Stomach smooth muscle (tissue), 2 donors: ENCODE measurements around the gene ALOX15B.

ENCODE experiments used
- H3K27ac ChIP-seq: one replicate; pipeline ENCODE4 v1.7.0; 2013; ENCODE audit warnings: mild to moderate bottlenecking, low read length, inconsistent platforms
- H3K27me3 ChIP-seq, 2 donors: one replicate each; pipeline ENCODE4 v1.7.0; 2013; ENCODE audit warnings: low read length in 2 of 2; ENCODE audit not compliant: insufficient read depth in 2 of 2, control insufficient read depth in 1 of 2
- H3K36me3 ChIP-seq, 2 donors: one replicate each; pipeline ENCODE4 v1.7.0; 2013; ENCODE audit warnings: low read length in 2 of 2; ENCODE audit not compliant: control insufficient read depth in 2 of 2, insufficient read depth in 2 of 2
- H3K4me1 ChIP-seq: one replicate; pipeline ENCODE4 v1.7.0; 2013; ENCODE audit warnings: low read length; ENCODE audit not compliant: control insufficient read depth, insufficient read depth
- H3K4me3 ChIP-seq, 2 donors: one replicate each; pipeline ENCODE4 v1.7.0; 2013; ENCODE audit warnings: low read length in 2 of 2
- H3K9ac ChIP-seq, 2 donors: one replicate each; pipeline ENCODE4 v1.7.0; 2013; ENCODE audit warnings: low read length in 2 of 2, mild to moderate bottlenecking in 1 of 2
- H3K9me3 ChIP-seq, 2 donors: one replicate each; pipeline ENCODE4 v1.7.0; 2013; ENCODE audit warnings: low read length in 2 of 2; ENCODE audit not compliant: control insufficient read depth in 2 of 2
- donor health status: healthy.
- donor health status: Pancreatic carcinoma.

ALOX15B gene

DNA sequence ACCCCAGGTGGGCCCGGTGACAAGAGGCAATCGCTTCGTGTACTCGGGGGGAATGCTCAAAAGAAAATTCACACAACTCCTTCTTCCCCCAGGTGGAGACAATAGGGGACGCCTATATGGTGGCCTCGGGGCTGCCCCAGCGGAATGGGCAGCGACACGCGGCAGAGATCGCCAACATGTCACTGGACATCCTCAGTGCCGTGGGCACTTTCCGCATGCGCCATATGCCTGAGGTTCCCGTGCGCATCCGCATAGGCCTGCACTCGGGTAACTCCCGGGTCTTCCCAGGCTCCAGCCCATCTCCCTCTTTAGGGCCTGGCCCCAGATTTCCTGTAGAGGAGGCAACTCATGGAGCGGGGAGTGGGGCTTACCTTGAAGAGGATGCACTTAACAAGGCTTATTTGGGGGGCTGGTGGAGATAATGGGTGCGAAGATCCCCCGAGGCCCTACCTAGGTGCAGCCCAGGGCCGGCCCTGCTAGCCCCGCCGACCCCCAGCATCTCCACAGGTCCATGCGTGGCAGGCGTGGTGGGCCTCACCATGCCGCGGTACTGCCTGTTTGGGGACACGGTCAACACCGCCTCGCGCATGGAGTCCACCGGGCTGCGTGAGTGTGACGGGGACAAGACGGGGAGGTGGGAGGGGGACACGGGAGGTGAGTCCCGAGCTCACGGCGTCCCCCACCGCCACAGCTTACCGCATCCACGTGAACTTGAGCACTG is 23.5 kb upstream of the ALOX15B start:
- peaks cover 24 to 28% of the 10 kb centered on the region in 2 donors for H3K27me3 ChIP-seq
- peaks cover 16% of the 10 kb centered on the region for H3K4me1 ChIP-seq
- peak overlapping the region; percentile 16 to 66 for H3K4me3 ChIP-seq
- no peaks in the 10 kb centered on the region for H3K9me3 ChIP-seq
- no peaks in the 10 kb centered on the region for H3K36me3 ChIP-seq
- no peak overlapping the region for H3K27ac ChIP-seq
- no peak overlapping the region for H3K9ac ChIP-seq

DNA sequence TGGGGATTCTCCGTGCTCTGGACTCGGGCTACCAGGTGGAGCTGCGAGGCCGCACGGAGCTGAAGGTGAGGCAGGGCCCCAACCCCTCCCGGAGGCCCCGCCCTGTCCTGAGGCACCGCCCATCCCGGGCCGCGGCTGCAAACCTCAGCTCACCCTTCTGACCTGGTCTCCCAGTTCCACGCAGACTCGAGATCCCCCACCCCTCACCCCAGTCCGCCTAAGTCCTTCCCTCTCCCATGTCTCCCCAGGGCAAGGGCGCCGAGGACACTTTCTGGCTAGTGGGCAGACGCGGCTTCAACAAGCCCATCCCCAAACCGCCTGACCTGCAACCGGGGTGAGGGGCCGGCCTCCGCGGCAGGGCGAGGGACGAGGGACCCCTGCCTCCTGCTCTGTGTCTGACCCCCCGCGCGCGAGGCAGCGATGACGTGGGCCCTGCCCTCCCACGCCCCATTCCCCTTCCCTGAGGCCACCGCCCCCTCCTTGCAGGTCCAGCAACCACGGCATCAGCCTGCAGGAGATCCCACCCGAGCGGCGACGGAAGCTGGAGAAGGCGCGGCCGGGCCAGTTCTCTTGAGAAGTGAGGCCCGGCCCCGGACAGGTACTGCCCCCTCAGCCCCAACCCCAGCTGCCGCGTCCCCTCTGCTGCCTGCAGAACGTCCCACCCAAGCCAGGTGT is 22.8 kb upstream of the ALOX15B start:
- peaks cover 16% of the 10 kb centered on the region for H3K4me1 ChIP-seq
- H3K27me3 ChIP-seq, result peaks cover 24 to 28% of the 10 kb centered on the region in 2 donors
- no peak overlapping the region for H3K27ac ChIP-seq
- no peaks in the 10 kb centered on the region for H3K9me3 ChIP-seq
- H3K4me3 ChIP-seq, result peak overlapping the region; percentile 16 to 66
- H3K9ac ChIP-seq, result no peak overlapping the region
- no peaks in the 10 kb centered on the region for H3K36me3 ChIP-seq

DNA sequence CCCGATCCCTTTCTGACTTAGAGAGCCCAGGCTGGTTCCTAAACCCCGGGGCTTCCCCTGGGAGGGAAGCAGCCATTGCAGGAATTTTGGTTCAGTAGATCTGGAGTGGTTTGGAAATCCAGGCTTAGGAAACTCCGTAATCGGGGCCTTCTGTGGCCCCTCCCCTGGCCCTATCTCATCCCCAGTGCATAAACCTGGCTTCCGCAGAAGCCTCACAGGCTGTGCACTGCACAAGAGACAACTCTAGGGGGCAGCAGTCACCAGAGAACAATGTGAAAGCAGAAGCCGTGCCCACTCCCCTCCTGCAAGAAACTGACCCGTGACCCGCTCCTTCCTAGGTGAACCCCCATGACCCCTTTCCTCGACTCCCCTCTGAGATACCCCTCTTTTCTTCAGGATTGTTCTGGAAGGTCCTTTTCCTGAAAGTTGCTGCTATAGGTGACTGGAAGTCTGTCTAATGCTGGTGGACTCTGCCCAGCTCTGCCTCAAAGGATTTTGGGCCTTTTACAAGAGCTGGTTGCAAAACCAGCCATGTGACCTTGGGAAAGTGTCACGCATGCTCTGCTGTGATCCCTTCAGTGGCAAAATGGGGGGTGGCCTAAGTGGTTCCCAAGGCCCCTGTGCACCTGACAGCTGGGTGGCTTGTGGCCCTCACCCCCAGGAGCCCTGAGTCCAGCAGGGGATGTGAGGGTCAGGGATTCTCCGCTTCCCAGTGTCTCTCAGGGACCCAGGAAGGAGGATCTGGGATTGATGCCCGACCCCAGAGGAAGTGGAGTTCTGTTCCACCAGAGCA is 22.0 kb upstream of the ALOX15B start:
- no peaks in the 10 kb centered on the region for H3K9me3 ChIP-seq
- H3K4me1 ChIP-seq, result peaks cover 16% of the 10 kb centered on the region
- no peaks in the 10 kb centered on the region for H3K36me3 ChIP-seq
- H3K9ac ChIP-seq, result no peak overlapping the region
- H3K4me3 ChIP-seq, result peak overlapping the region; percentile 9 to 66
- H3K27me3 ChIP-seq, result peaks cover 24 to 28% of the 10 kb centered on the region in 2 donors
- H3K27ac ChIP-seq, result no peak overlapping the region

DNA sequence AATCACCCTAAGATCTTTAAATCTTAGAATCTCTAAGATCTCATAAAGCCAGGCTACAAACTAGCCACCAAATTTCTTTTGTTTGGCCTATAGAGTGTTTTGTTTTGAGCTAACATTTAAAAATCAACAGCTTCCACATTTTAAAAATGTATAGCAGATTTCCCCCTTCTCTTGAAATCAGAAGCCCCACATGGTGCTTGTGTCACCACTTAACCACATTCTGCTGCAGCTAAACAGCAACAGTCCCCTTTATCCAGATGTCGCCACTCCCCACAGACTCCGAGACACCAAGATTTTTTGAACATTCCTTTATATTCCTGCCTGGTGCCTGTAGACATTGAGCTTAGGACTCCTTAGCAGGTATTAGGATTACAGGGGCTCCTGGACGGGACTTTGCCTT is 20.4 kb upstream of the ALOX15B start:
- H3K36me3 ChIP-seq, result no peaks in the 10 kb centered on the region
- peaks cover 24 to 28% of the 10 kb centered on the region in 2 donors for H3K27me3 ChIP-seq
- H3K9ac ChIP-seq, result no peak overlapping the region
- H3K27ac ChIP-seq, result no peak overlapping the region
- H3K4me1 ChIP-seq, result peaks cover 16% of the 10 kb centered on the region
- no peak overlapping the region for H3K4me3 ChIP-seq
- H3K9me3 ChIP-seq, result no peaks in the 10 kb centered on the region

DNA sequence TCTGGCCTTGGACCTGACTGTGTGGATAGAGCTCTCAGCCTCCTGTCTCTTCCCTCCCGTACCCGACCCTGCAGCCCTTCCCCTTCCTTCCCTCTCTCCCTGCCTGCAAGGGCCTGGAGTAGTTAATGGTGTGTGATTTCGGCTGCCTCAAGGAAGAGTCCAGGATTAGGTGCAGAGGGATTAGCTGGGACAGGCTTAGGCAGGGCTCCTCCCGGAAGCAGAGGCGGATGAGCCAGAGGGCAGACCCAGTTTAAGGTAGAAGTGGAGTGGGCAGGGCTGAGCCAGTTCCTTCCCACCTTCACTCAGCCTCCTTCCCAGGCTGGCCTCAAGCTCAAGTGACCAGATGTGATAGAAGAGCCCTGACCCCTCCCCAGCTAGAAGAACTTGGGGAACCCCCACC is 19.7 kb upstream of the ALOX15B start:
- Histone ChIP-seq H3K4me1 (peaks cover 16% of the 10 kb centered on the region), H3K27me3 (peaks cover 21 to 24% of the 10 kb centered on the region in 2 donors), H3K9ac (no peak overlapping the region)

DNA sequence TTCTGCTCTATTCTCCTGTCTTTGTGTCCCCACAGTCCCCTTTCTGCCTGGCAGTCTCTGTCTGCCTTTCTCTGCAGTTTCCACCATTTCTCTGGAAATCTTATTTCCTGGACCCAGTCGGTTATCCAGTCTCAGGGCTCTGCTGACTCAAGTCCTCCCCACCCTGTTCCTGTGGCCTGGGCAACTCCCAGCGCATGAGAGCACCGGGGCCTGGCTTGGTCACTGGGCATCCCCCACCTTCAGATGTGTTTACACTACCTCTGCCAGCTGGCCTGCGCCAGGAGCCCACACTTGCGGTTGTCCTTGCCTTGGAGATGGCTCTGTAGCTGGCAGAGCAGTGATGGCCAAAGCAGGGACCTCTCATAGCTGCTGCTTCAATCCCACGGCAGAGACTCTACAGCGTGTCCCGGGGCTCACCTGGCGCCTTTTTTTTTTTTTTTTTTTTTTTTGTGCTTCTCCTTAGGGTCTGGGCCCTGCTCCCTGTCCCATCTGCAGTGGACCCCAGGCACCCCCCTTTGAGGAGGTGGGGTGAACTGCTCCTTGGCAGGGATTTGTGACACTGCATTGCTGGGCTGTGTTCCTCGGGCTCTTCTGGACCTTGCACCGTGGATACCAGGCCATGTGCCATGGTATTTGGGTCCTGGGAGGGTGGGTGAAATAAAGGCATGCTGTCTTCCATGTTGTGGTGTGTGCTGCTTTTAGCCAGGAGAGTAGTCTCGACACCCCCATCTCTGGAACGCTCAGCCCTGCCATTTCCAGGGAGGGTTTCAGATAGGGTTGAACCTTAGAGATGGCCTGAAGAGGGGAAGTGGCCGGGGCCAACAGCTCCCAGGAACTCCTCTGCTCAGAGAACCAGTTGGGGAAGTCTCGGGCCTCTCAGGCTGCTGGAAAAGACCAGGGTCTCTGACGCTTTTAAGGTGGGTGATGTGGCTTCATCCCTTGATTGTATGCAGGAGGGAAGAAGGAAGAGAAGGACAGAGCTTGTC is 18.9 kb upstream of the ALOX15B start:
- H3K27me3 ChIP-seq, result peaks cover 21 to 24% of the 10 kb centered on the region in 2 donors
- H3K4me3 ChIP-seq, result no peak overlapping the region

More for the DNA sequence above, 19.7 kb upstream of the ALOX15B start:
- no peaks in the 10 kb centered on the region for H3K9me3 ChIP-seq
- no peak overlapping the region for H3K27ac ChIP-seq
- H3K4me3 ChIP-seq, result no peak overlapping the region
- no peaks in the 10 kb centered on the region for H3K36me3 ChIP-seq

DNA sequence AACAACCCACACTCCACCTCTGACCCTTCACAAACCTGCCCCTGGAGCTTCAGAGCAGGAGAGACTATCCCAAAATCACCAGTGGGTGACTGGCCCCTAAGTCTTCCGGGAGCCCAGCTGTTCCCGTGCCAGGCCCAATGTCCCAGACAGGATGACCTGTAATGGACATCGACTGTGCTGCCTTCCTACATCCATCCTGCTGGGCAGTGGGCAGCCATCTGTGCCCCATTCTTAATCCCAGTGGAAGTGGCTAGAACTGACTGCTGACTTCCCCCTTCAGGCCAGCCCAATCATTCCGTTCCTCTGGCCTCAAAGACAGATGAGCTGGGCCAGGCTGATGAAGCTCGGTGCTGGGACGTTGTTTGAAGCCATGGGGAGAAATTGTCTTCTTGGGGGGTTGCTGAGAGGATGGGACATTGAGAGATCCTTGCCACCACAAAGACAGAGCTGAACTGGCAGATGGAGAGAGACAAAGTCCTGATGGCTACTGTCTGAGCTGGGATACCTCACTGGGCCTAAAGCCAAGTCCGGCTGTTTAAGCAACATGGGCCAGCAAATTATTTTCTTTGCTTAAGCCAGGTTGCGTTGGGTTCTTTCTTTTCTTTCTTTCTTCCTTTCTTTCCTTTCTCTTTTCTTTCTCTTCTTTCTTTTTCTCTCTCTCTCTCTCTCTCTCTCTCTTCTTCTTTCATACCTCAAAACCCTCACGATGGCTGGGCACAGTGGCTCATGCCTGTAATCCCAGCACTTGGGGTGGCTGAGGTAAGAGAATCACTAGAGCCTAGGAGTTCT is 17.9 kb upstream of the ALOX15B start:
- Histone ChIP-seq H3K9ac (no peak overlapping the region), H3K36me3 (no peaks in the 10 kb centered on the region), H3K27ac (no peak overlapping the region), H3K4me3 (no peak overlapping the region), H3K27me3 (peaks cover 11 to 19% of the 10 kb centered on the region in 2 donors), H3K4me1 (peaks cover 12% of the 10 kb centered on the region), H3K9me3 (no peaks in the 10 kb centered on the region)

More for the DNA sequence above, 18.9 kb upstream of the ALOX15B start:
- H3K27ac ChIP-seq, result no peak overlapping the region
- H3K36me3 ChIP-seq, result no peaks in the 10 kb centered on the region
- H3K9ac ChIP-seq, result no peak overlapping the region
- H3K9me3 ChIP-seq, result no peaks in the 10 kb centered on the region
- peaks cover 16% of the 10 kb centered on the region for H3K4me1 ChIP-seq

DNA sequence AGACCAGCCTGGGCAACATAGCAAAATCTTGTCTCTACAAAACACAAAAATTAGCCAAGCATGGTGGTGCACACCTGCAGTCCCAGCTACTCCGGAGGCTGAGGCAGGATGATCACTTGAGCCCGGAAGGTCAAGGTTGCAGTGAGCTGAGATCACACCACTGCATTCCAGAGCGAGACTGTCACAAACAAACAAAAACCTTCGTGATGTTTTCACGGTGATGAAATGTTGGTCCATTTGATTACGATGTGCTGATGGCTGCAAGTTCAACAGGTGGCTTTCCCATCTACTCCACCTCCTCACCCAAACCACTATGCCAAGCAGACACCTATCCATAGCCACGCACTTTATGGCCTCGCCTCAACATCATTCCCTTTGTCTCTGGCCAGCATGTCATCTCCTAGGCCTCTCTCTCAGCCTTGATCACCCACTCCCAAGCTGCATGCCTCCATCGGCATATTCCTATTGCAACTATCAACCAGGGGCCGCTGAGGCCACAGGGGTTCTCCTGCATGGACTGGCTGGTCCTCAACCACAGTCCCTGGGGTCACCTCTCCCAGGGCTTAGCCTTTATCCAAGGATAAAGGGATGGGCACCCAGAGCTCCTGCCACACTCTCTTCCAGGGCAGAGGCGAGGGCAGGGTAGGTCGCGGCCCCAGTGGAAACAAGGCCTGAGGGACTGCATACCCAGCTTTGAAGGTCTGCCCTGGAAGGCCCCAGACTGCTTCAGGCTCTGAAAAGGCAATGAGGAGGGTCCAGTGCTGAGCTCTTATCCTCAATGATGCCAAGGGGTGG is 17.1 kb upstream of the ALOX15B start:
- H3K4me1 ChIP-seq, result peaks cover 5% of the 10 kb centered on the region
- H3K9me3 ChIP-seq, result no peaks in the 10 kb centered on the region
- peaks cover 5 to 12% of the 10 kb centered on the region in 2 donors for H3K27me3 ChIP-seq
- H3K36me3 ChIP-seq, result no peaks in the 10 kb centered on the region
- no peak overlapping the region for H3K4me3 ChIP-seq
- H3K9ac ChIP-seq, result no peak overlapping the region
- H3K27ac ChIP-seq, result no peak overlapping the region

DNA sequence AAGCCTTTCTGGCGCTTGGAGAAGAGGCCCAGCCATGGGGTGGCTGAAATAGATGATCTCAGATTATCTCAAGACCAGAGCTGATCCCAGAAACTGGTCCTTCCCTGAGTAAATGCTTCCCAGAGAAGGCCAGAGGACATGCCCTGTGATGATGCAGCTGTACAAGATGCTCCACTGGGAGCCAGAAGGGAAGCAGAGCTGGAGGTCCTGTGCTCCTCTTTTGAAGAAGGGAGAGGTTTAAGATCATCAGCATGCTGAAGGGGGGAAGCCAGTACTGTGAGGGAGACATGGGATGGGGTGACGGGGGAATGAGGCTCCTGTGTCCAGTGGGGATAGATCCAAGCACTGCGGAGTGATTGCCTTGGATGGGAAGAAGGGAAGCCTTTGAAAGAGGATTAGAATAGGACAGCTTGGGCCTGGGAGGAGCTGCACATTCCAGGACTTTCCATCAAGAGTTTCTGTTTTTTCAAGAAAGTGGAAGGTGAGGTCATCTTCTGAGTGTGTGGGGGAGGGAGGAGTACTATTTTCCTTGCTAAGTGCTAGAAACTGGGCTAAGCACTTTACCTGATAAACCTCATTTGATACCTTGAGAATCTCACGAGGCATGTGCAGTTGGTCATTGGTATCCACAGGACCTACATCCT is 16.4 kb upstream of the ALOX15B start:
- peaks cover 3 to 12% of the 10 kb centered on the region in 2 donors for H3K27me3 ChIP-seq
- no peaks in the 10 kb centered on the region for H3K9me3 ChIP-seq
- H3K27ac ChIP-seq, result no peak overlapping the region
- H3K4me1 ChIP-seq, result no peaks in the 10 kb centered on the region
- no peak overlapping the region for H3K9ac ChIP-seq
- no peak overlapping the region for H3K4me3 ChIP-seq
- no peaks in the 10 kb centered on the region for H3K36me3 ChIP-seq
